ENCODE results near the gene HOMER2.
"Not testable (repeated sequence)": the region's sequence is repeated elsewhere in the genome, so short reads cannot be mapped to it uniquely, and the experiment has no call there.

Gene HOMER2

GRCh38 chr15:82952158-82953081, at the start of gene HOMER2:
TSS of gene HOMER2 (minus strand) at chr15:82952720. CDS start at chr15:82952535, 185 bp downstream.
- DNase-seq = no peak

GRCh38 chr15:83000672-83001031, 48.1 kb upstream of the HOMER2 start:
- DNase-seq = not testable (repeated sequence)

DNA sequence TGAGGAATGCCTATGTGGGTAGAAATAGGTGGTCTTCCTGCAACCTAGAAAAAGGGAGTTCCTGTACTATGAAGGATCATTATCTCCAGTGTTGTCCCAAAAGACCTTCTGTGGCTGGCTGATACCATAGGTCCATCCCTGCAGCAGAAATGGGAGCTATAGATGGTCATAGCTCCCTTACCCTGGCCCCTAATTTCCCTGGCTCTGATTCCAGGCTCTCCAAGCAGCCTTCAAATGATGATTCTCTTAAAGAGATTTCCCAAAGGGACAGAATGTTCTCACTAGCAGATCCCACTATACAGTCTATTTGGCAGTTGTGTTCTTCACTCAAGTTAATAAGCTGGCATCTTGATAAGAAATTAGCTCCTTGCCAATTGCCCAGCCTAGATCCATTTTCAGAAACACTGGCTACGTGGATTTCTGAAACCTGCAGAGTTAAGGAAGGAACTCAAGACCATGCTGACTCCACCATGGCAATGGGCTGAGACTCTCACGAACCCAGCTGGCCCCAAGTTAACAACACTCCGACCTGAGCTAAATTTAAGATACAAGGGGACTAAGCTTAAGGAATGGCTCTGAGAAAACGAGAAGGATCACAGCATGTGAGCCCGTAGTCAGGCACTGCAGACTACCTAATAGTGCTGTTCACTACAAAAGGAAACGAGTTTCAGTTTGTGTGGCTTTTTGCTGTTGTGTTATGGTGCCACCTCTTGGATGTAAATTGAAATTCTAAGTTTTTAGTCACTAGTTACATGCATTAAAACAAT, 47.6 kb upstream of the HOMER2 start:
- DNase-seq = peak; percentile 37

- DNase-seq = no peak
Observed at GRCh38 chr15:82999426-82999825, 46.9 kb upstream of the HOMER2 start.

DNA sequence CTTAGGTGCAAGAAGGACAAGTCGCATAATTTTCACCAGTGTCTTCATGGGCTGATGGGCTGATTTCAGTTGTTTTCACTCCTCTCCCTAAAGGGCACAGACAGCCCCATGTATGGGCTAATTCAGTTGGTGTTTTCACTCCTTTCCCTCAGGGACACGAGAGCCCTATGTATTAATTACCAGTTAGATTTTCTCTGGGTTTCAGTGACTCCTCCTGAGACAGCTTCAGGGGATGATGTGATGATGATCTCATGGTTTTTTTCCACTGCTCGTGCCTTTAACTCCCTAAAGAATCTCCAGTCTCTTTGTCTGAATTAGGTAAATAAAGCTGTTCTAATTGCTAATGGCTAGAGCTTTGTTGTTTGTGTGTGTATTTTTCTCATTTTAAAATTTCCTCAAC, 43.4 kb upstream of the HOMER2 start:
- no peak for DNase-seq

GRCh38 chr15:82995076-82995475, 42.6 kb upstream of the HOMER2 start:
- no peak for DNase-seq

DNA sequence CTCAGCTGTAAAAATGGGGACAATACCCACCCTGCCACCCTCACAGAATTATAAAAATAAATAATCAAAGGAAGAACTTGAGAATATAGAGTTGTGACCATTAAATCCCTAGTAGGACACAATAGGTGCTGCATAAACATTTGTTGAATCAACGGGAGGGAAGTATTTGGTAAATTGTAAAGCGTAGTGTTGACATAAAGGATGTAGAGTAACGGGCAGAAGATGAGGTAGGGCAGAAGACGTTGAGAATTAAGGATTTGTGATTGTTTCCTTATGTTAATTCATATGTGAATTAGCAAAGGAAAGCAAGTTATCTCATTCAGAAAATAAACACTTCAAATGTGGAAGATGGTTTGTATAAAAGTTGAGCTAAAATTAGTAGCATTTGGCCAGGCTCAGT, 40.6 kb upstream of the HOMER2 start:
- no peak for DNase-seq

DNA sequence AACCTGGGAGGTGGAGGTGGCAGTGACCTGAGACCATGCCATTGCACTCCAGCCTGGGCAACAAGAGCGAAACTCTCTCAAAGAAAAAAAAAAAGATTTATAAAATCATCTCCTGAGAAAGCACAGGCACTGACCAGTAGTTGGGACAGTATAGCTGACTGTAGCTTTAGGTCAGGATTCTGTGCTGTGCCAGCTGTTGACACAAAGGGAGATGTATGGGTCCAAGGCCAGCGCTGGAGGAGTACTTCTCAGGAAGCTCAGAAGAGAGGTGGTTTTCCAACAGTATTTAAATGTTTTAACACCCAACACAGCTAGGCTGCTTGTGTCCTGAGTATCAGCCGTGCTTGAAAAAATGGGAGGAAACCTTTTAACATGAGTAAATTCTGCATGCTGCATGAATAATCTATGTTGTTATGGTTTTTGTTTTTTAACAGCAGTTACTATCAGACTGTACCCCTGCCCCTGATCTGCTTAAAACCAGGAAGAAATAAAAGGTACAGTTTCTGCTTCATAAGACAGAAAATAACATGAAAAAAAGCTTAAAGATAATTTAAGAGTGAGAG, 40.0 kb upstream of the HOMER2 start:
- DNase-seq = no peak

DNA sequence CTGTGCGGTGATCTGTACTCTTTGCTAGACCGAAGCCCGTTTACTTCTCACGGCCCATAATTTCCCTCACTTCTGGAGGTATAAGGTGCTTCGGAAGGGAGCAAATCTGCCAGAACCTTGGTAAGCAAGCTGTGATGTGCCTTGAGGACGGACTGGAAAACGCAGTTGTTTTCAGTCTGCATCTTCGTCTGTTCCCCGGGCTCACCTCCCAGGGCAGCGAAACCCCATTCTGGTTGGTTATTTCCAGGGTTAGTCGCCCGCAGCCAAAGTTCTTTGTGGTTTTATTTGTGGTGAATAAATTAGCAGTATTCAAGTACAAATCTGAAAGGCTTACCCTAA, 33.9 kb upstream of the HOMER2 start:
- no peak for DNase-seq

DNA sequence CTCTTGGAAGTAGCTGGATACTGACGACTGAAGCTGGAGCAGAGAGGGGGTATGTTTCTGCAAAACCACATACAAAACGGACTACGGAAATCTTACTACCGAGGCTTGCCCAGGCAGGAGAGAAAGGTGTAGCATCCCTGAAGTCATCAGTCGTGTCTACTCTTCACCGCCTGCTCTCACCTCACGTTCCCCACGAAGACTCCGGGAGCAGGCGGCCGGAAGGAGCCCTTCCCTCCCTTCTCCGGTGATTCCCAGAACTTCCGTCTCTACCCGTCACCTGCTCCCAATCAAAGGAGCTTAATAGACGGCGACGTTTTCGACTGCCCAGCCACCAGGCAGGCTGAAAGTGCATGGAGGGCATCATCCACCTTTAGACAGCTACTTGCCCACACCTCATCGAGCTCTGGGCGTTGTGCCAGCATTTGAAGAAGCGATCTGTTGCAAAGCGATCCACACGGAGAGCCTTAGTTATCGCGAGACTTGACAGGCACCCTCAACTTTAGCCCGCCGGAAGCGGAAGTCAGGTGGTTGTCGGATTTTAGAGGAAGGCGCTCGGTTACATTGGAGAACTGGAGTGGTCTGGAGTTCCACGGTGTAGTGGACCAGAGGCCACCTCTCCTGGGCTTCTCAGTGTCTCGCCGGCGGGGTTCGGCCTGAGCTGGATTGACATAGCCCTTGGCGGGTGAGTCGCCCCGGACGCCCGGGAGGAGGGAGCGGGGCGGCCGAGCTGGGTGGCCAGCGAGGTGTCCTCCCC, 33.3 kb upstream of the HOMER2 start, which contains the start of gene RAMAC:
Gene RAMAC (plus strand): TSS at position 523 of the 754 bp plus-strand sequence. CDS start 2,809 bp downstream, outside the sequence.
- peak; percentile 85 for DNase-seq

- DNase-seq = no peak
Observed at GRCh38 chr15:82980981-82981380, 28.5 kb upstream of the HOMER2 start.

- no peak for DNase-seq
Observed at GRCh38 chr15:82979726-82980125, 27.2 kb upstream of the HOMER2 start.

GRCh38 chr15:82978438-82978837, 25.9 kb upstream of the HOMER2 start:
- DNase-seq = no peak

GRCh38 chr15:82977076-82977475, 24.6 kb upstream of the HOMER2 start:
- no peak for DNase-seq

DNA sequence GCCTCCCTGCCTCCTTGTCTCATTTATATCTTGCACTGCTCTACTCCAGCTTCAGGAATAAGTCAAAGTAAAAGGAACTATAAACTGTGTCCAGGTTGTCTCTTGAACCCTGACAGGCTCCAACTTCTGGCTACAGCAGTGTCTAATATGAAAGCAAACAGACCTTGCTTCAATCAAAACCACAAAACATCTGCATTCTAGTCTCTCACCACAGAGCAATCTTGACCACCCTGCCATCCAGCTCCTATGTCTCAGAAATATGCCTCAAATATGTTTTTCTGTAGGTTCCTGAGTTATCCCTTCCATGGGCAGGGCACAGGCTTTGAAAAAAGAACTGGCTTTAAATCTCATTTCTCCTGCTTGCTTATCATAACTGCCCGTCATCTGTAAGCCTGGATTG, 20.5 kb upstream of the HOMER2 start:
- no peak for DNase-seq

DNA sequence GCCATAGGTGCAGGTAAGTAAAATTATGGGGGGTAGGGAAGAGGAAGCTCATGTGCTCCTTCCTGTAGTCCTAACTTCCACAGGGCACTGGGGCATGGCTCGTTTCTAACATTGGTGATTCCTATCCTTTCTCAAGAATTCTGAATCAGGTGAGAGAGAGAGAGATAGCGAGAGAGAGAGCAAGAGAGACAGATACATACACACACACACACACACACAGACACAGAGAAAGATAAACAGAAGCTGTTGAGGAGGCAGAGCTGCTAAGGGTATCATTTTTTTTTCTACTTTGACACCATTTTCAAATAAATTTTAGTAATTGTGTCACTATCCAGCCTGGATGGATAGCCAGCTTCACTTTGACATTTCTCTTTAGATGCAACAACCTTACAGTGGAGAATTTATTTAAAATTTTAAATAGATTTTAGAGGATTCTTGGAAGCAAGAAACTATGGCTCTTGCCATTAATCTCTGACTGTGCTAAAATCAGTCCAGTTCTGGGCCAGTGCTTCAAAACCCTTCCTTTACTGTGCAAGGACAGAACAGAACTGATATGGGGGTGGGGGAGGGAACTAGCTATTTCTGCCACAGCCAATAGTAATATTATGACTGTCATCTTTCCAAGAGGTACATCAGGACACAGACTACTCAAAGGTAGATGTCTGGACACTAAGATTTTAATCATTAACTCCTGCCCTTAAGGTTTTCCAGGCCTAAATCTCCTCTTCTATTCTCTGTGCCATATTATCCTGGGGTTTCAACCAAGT, 18.9 kb upstream of the HOMER2 start:
- DNase-seq = no peak

GRCh38 chr15:82970696-82971095, 18.2 kb upstream of the HOMER2 start:
- DNase-seq = no peak

DNA sequence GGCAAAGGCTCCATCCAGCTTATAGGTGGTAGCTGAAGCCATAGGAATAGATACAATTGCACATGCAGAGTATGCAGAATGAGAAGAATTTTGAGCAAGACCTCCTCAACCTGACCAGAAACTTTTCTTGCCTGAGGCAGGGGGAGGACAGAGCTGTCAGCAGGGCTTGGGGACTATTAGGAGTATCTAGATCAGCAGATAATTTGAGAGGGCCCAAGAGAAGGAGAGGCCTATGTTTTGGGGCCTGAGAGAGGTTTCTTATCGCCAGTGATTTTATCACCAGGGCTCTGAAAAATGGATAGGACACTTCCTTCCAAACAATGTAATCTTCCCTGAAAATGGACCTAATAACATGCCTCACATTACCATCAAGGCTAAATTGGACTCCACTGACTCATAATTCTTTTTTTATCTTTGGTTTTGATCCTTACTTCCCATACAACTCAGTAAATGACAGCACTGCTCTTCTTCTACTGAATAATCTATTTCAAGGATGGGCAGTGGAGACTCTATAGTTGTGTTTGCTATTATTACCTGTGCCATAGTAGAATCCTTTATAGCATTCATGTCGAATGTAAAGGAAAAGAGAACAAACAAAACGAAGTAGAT, 17.7 kb upstream of the HOMER2 start:
- DNase-seq = no peak

DNA sequence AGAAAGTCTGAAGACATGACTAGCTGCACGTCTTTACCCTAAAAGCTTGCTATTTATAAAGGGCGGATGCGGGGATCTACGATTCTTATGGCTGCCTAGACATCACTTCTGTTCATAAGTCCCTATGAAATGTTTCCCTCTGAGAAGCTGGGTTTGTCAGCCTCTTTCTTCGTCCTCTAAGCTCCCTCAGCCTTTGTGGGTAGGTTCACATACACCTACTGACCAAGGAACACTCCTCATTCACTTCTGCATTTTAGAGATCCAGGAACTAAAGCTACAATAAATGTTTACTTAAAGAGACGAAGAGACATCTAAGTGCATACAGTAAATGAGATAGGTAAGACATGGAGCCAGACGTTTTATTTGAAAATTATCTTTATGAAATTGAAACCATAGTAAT, 16.8 kb upstream of the HOMER2 start:
- no peak for DNase-seq

GRCh38 chr15:82968066-82968465, 15.5 kb upstream of the HOMER2 start:
- no peak for DNase-seq

DNA sequence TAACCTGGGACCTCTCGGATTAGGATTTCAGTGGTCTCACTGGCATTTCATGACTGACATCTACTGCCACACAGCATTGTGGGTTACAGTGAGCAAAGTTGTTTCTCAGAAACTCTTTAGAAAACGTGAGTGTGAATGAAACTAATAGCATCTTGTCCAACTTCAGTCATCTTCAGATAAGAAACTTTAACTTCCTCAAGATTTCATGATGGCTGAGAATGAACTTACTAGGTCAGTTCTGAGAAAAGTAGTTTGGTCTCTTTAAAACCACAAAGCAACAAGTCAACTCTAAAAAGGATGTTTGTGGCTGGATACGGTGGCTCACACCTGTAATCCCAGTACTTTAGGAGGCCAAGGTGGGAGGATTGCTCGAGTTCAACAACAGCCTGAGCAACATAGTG, 14.2 kb upstream of the HOMER2 start:
- no peak for DNase-seq

GRCh38 chr15:82964890-82965289, 12.4 kb upstream of the HOMER2 start:
- DNase-seq = no peak
